Neural cell (in vitro differentiated cells): ENCODE results near the gene CCT4. TPM values are rescaled to one million over a fixed set of nuclear protein-coding genes. Genes with fewer than 3 reads are reported as not detected.

Experiments used
- H2AFZ ChIP-seq: fragments of 200-600, 300-800 bp; sonication (generic), shearing (Covaris generic); 2 replicates; pipeline ENCODE4 v1.6.0; 2014; ENCODE audit warnings: low read depth, mild to moderate bottlenecking, antibody characterized with exemption, low read length, moderate library complexity
- H3F3A ChIP-seq: fragments of 200-600 bp; shearing (Covaris generic); 2 replicates; pipeline ENCODE4 v1.6.1; 2016; ENCODE audit warnings: mild to moderate bottlenecking, moderate library complexity, mixed read lengths, antibody characterized with exemption, low read length; ENCODE audit not compliant: insufficient read depth, poor library complexity, severe bottlenecking
- H3K27ac ChIP-seq: fragments of 200-600, 300-800 bp; sonication (generic), shearing (Covaris generic); 2 replicates; pipeline ENCODE4 v1.5.1; 2014; ENCODE audit warnings: mild to moderate bottlenecking, low read length, moderate library complexity
- H3K27me3 ChIP-seq: fragments of 300-800, 200-600 bp; sonication (generic), shearing (Covaris generic); 2 replicates; pipeline ENCODE4 v1.6.0; 2014; ENCODE audit warnings: mild to moderate bottlenecking, low read depth, low read length, moderate library complexity; ENCODE audit not compliant: insufficient read depth
- H3K36me3 ChIP-seq: fragments of 300-800, 200-600 bp; sonication (generic), shearing (Covaris generic); 2 replicates; pipeline ENCODE4 v1.5.1; 2014; ENCODE audit warnings: mild to moderate bottlenecking, antibody characterized with exemption, low read length, moderate library complexity; ENCODE audit not compliant: insufficient read depth
- H3K4me2 ChIP-seq: fragments of 300-800, 200-600 bp; sonication (generic), shearing (Covaris generic); 2 replicates; pipeline ENCODE4 v1.6.0; 2014; ENCODE audit warnings: mild to moderate bottlenecking, low read length
- H3K4me3 ChIP-seq: fragments of 300-800, 200-600 bp; sonication (generic), shearing (Covaris generic); 2 replicates; pipeline ENCODE4 v1.5.1; 2014; ENCODE audit warnings: mild to moderate bottlenecking, low read length, moderate library complexity
- H3K79me2 ChIP-seq: fragments of 200-600 bp; shearing (Covaris generic); replicated peaks from 2 replicates; pipeline ENCODE4 v1.6.0; 2014; ENCODE audit warnings: mild to moderate bottlenecking, low read length, moderate library complexity; ENCODE audit not compliant: insufficient read depth
- H3K9ac ChIP-seq: fragments of 300-800, 200-600 bp; sonication (generic), shearing (Covaris generic); 2 replicates; pipeline ENCODE4 v1.6.1; 2016; ENCODE audit warnings: mild to moderate bottlenecking, low read length, mixed read lengths
- H3K9me2 ChIP-seq: fragments of 200-600 bp; shearing (Covaris generic); 2 replicates; pipeline ENCODE4 v1.6.1; 2016; ENCODE audit warnings: mild to moderate bottlenecking, low read length, mixed read lengths; ENCODE audit not compliant: insufficient read depth
- H3K9me3 ChIP-seq: fragments of 200-600, 300-800 bp; sonication (generic), shearing (Covaris generic); 2 replicates; pipeline ENCODE4 v1.6.1; 2016; ENCODE audit warnings: mild to moderate bottlenecking, mixed run types, low read length, moderate library complexity, mixed read lengths
- H4K20me1 ChIP-seq: fragments of 200-600 bp; shearing (Covaris generic); 2 replicates; pipeline ENCODE4 v1.6.1; 2016; ENCODE audit warnings: mild to moderate bottlenecking, mixed run types; ENCODE audit not compliant: insufficient read depth
- EP300 ChIP-seq: fragments of 450-650 bp; conservative IDR thresholded peaks from 2 replicates; pipeline ENCODE4 v1.6.1; 2014; ENCODE audit warnings: antibody characterized with exemption, mild to moderate bottlenecking, moderate library complexity; ENCODE audit not compliant: poor library complexity, severe bottlenecking
- EZH2 ChIP-seq: fragments of 200-600, 300-800 bp; shearing (Covaris generic), sonication (generic); IDR thresholded peaks from 2 replicates; pipeline ENCODE4 v1.6.1; 2014; ENCODE audit warnings: antibody characterized with exemption, low read length, borderline replicate concordance, mild to moderate bottlenecking; ENCODE audit not compliant: insufficient read depth, poor library complexity, severe bottlenecking
- MXI1 ChIP-seq: fragments of 450-650 bp; conservative IDR thresholded peaks from 2 replicates; pipeline ENCODE4 v1.6.1; 2014; ENCODE audit warnings: antibody characterized with exemption, mild to moderate bottlenecking; ENCODE audit not compliant: poor library complexity, severe bottlenecking
- POLR2AphosphoS5 ChIP-seq: IDR thresholded peaks from 2 replicates; pipeline ENCODE4 v1.6.1; 2012
- RAD21 ChIP-seq: fragments of 450-650 bp; conservative IDR thresholded peaks from 2 replicates; pipeline ENCODE4 v1.6.1; 2014; ENCODE audit warnings: antibody characterized with exemption, mild to moderate bottlenecking, moderate library complexity
- SMC3 ChIP-seq: fragments of 450-650 bp; conservative IDR thresholded peaks from 2 replicates; pipeline ENCODE4 v1.6.1; 2014; ENCODE audit warnings: antibody characterized with exemption, mild to moderate bottlenecking, moderate library complexity; ENCODE audit not compliant: poor library complexity
- TAF1 ChIP-seq: IDR thresholded peaks from 2 replicates; pipeline ENCODE4 v1.6.1; 2012; ENCODE audit warnings: low read depth
- polyA plus RNA-seq: library from polyadenylated mRNA; depleted of rRNA; stranded (reverse); fragments of >200 nt; gene quantifications from 2 replicates; pipeline ENCODE4 v1.2.3, GENCODE V29; 2014
- TF ChIP-seq, protein P1 (sequence below): IDR thresholded peaks from 2 replicates; pipeline ENCODE4 v1.6.1; 2012; ENCODE audit warnings: borderline replicate concordance
- TF ChIP-seq, protein P2 (sequence below): fragments of 450-650 bp; IDR thresholded peaks from 2 replicates; pipeline ENCODE4 v1.5.1; 2014; ENCODE audit warnings: antibody characterized with exemption, mild to moderate bottlenecking, moderate library complexity; ENCODE audit not compliant: poor library complexity, severe bottlenecking

CCT4 gene
- polyA plus RNA-seq, 1 donor from 2014 or later = 140 TPM

DNA sequence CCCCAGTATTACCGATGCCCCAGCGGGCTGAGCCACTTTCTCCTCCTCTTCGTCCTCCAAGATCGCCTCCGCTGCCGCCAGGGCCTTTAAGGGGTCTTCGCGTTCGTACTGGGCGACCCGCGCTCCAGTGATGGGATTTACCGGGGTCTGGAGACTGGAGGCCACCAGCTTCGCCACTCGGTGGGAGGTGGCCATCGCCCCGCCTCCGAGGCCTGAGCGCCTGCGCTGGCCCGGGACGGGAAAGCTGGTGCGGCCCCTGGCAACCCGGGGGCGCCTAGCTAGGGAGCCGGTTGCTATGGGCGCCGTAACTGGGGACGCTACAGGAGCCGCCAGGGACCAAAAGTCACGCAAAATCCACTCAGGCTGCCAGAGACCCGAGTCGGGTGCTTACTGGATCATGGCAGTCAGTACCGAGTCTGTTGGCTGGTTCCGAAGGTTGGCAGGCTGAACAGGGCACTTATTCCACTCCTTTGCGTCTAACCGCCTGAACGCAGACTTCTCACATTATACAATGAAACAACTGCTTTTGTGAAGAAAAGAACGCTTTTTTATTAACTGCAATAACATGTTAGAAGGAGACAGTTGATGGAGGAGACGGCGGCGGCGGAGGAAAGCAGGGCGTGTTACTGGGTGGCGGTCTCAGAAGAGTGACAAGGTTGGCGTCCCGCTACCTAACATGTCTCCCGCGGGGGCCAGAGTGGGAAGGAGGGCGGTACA lies 34.5 kb downstream of the CCT4 start, which contains the start of gene FAM161A:
Gene FAM161A (minus strand): TSS at position 214 of the 717 bp plus-strand sequence. CDS start 19 bp downstream, at position 195.
- Histone ChIP-seq H3K79me2 (no peaks in the 10 kb centered on the region), H3K4me3 (peak within 1 kb of the TSS; percentile 95), H3K9me3 (no peaks in the 10 kb centered on the region), H3K36me3 (no peaks in the 10 kb centered on the region), H3K27me3 (no peaks in the 10 kb centered on the region), H3F3A (peaks cover 5% of the 10 kb centered on the region), H3K9me2 (no peaks in the 10 kb centered on the region), H4K20me1 (no peaks in the 10 kb centered on the region), H3K9ac (peak within 1 kb of the TSS; percentile 75), H3K4me2 (peak within 1 kb of the TSS; percentile 74), H3K27ac (peak within 1 kb of the TSS; percentile 89), H2AFZ (peak within 1 kb of the TSS; percentile 88)
- TF ChIP-seq MXI1 (peak; percentile 86), EP300 (no peak), RAD21 (peak; percentile 19), POLR2AphosphoS5 (peak; percentile 34), TAF1 (peak; percentile 47), EZH2 (no peak), SMC3 (peak; percentile 35)
- TF ChIP-seq, protein P1, sequence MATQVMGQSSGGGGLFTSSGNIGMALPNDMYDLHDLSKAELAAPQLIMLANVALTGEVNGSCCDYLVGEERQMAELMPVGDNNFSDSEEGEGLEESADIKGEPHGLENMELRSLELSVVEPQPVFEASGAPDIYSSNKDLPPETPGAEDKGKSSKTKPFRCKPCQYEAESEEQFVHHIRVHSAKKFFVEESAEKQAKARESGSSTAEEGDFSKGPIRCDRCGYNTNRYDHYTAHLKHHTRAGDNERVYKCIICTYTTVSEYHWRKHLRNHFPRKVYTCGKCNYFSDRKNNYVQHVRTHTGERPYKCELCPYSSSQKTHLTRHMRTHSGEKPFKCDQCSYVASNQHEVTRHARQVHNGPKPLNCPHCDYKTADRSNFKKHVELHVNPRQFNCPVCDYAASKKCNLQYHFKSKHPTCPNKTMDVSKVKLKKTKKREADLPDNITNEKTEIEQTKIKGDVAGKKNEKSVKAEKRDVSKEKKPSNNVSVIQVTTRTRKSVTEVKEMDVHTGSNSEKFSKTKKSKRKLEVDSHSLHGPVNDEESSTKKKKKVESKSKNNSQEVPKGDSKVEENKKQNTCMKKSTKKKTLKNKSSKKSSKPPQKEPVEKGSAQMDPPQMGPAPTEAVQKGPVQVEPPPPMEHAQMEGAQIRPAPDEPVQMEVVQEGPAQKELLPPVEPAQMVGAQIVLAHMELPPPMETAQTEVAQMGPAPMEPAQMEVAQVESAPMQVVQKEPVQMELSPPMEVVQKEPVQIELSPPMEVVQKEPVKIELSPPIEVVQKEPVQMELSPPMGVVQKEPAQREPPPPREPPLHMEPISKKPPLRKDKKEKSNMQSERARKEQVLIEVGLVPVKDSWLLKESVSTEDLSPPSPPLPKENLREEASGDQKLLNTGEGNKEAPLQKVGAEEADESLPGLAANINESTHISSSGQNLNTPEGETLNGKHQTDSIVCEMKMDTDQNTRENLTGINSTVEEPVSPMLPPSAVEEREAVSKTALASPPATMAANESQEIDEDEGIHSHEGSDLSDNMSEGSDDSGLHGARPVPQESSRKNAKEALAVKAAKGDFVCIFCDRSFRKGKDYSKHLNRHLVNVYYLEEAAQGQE = no peak
- TF ChIP-seq, protein P2, sequence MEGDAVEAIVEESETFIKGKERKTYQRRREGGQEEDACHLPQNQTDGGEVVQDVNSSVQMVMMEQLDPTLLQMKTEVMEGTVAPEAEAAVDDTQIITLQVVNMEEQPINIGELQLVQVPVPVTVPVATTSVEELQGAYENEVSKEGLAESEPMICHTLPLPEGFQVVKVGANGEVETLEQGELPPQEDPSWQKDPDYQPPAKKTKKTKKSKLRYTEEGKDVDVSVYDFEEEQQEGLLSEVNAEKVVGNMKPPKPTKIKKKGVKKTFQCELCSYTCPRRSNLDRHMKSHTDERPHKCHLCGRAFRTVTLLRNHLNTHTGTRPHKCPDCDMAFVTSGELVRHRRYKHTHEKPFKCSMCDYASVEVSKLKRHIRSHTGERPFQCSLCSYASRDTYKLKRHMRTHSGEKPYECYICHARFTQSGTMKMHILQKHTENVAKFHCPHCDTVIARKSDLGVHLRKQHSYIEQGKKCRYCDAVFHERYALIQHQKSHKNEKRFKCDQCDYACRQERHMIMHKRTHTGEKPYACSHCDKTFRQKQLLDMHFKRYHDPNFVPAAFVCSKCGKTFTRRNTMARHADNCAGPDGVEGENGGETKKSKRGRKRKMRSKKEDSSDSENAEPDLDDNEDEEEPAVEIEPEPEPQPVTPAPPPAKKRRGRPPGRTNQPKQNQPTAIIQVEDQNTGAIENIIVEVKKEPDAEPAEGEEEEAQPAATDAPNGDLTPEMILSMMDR = no peak

DNA sequence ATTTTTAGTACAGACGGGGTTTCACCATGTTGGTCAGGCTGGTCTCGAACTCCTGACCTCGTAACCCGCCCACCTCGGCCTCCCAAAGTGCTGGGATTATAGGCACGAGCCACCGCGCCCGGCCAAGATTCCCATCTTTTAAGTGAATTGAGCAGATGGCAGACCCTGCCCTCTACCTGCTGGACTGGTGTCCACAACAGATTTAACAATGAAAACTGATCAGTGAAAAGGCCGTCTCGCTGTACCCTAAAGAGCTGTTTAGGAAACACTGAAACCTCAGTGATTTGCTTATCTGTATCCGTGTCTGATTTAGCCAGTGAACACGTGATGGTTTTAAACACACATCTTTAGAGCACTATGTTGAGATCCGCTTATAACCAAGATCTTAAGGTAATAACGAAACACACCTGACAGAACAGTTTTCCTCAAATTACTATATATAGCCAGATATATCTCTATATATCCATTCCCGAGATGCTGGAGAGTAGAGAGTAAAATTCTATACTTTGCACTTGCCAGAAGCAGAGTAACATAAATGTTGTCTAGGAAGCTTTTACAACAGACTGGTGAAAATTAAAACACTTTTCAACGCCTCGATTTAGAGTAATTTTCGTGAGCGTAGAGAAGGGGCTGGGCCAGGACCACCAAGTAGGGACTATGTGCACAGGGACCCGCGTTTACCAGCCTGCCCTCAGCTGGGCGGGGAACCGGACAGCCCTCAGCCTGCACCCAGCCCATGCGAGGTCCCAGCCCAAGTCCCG lies 35.2 kb downstream of the CCT4 start:
- peak overlapping the region; percentile 95 for H3K4me3 ChIP-seq
- TF ChIP-seq, protein P2 = no peak
- TF ChIP-seq EZH2 (no peak), POLR2AphosphoS5 (no peak), TAF1 (no peak), RAD21 (no peak), MXI1 (no peak), EP300 (no peak), SMC3 (no peak)
- TF ChIP-seq, protein P1 = no peak
- no peaks in the 10 kb centered on the region for H3K79me2 ChIP-seq
- peak overlapping the region; percentile 75 for H3K9ac ChIP-seq
- peaks cover 5% of the 10 kb centered on the region for H3F3A ChIP-seq
- peak overlapping the region; percentile 89 for H3K27ac ChIP-seq
- peak overlapping the region; percentile 74 for H3K4me2 ChIP-seq
- H2AFZ ChIP-seq = peak overlapping the region; percentile 88
- H4K20me1 ChIP-seq = no peaks in the 10 kb centered on the region
- H3K9me3 ChIP-seq = no peaks in the 10 kb centered on the region
- no peaks in the 10 kb centered on the region for H3K9me2 ChIP-seq
- H3K36me3 ChIP-seq = no peaks in the 10 kb centered on the region
- H3K27me3 ChIP-seq = no peaks in the 10 kb centered on the region
